Hematopoietic multipotent progenitor cell treated with erythropoietin and hydrocortisone succinate and interleukin-3 and kit ligand, for 4 days (in vitro differentiated cells): ENCODE data around the gene CDC42.

Experiments
- DNase-seq: peaks from one replicate; pipeline ENCODE4 v3.0.0-alpha.2; 2015

Gene CDC42

GRCh38 chr1:22038036-22038435, 14.5 kb upstream of the CDC42 start:
- no peak for DNase-seq

- DNase-seq: peak; percentile 99
Observed at GRCh38 chr1:22039594-22040285, 12.8 kb upstream of the CDC42 start.

GRCh38 chr1:22040286-22040623, 12.3 kb upstream of the CDC42 start:
- DNase-seq: no peak

- no peak for DNase-seq
Observed at GRCh38 chr1:22041505-22041904, 11.0 kb upstream of the CDC42 start.

- no peak for DNase-seq
Observed at GRCh38 chr1:22043198-22043769, 9.2 kb upstream of the CDC42 start.

- DNase-seq: peak; percentile 57
Observed at GRCh38 chr1:22044690-22045420, 7.7 kb upstream of the CDC42 start.

- no peak for DNase-seq
Observed at GRCh38 chr1:22045604-22046228, 6.8 kb upstream of the CDC42 start.

GRCh38 chr1:22048351-22049192, 3.9 kb upstream of the CDC42 start:
- no peak for DNase-seq

GRCh38 chr1:22050330-22050729, 2.2 kb upstream of the CDC42 start:
- DNase-seq: no peak

GRCh38 chr1:22051607-22052114, 848 bp upstream of the CDC42 start:
- no peak for DNase-seq

GRCh38 chr1:22053017-22053860, 730 bp downstream of the CDC42 start:
- peak; percentile 86 for DNase-seq

- peak; percentile 44 for DNase-seq
Observed at GRCh38 chr1:22053861-22054770, 1.6 kb downstream of the CDC42 start.

GRCh38 chr1:22055463-22055862, 3.0 kb downstream of the CDC42 start:
- no peak for DNase-seq

- no peak for DNase-seq
Observed at GRCh38 chr1:22056043-22056442, 3.5 kb downstream of the CDC42 start.

- no peak for DNase-seq
Observed at GRCh38 chr1:22056936-22057335, 4.4 kb downstream of the CDC42 start.

- DNase-seq: no peak
Observed at GRCh38 chr1:22057861-22058260, 5.4 kb downstream of the CDC42 start.

GRCh38 chr1:22064751-22065402, 12.4 kb downstream of the CDC42 start:
- DNase-seq: no peak

- peak; percentile 39 for DNase-seq
Observed at GRCh38 chr1:22071511-22071910, 19.0 kb downstream of the CDC42 start.

- peak; percentile 30 for DNase-seq
Observed at GRCh38 chr1:22074803-22075202, 22.3 kb downstream of the CDC42 start.

- DNase-seq: peak; percentile 72
Observed at GRCh38 chr1:22075718-22076117, 23.2 kb downstream of the CDC42 start.
